Activated naive CD8-positive, alpha-beta T cell (primary cell): ENCODE data around the gene TM9SF2.
"Not testable (repeated sequence)": the region's sequence is repeated elsewhere in the genome, so short reads cannot be mapped to it uniquely, and the experiment has no call there.

ENCODE experiments used
- H3K27ac Mint-ChIP-seq: one replicate; pipeline ENCODE4 v1.8.0; 2021; ENCODE audit warnings: mixed read lengths
- H3K27me3 Mint-ChIP-seq: one replicate; pipeline ENCODE4 v1.8.0; 2021; ENCODE audit warnings: mixed read lengths
- H3K36me3 Mint-ChIP-seq: one replicate; pipeline ENCODE4 v1.8.0; 2021; ENCODE audit warnings: mixed read lengths
- H3K4me1 Mint-ChIP-seq: one replicate; pipeline ENCODE4 v1.8.0; 2021; ENCODE audit warnings: low read depth, mixed read lengths
- H3K4me3 Mint-ChIP-seq: one replicate; pipeline ENCODE4 v1.8.0; 2021; ENCODE audit warnings: mild to moderate bottlenecking, mixed read lengths
- H3K9me3 Mint-ChIP-seq: one replicate; pipeline ENCODE4 v1.8.0; 2021; ENCODE audit warnings: low read depth, mixed read lengths

Gene TM9SF2

DNA sequence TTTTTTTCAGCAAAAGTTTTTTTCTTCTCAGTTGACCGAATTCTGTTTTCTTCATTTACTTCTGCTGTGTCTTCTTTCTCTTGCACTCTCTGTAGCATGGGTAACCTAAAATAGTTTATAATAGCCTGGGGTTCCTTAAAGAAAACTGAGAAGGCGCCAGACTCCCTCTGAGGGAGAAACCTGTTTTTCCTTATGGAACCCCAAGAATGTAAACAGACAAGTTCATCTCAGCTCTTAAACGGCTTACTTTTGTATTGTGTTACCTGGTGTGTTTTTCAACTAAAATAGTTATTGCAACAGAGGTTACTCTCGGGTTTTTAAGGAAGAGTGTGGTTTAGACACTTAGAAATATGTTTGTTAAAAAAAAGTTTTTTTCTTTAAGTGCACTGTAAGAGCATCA lies 23.8 kb upstream of the TM9SF2 start:
- Mint-ChIP-seq H3K4me1 (no peaks in the 10 kb centered on the region), H3K36me3 (no peaks in the 10 kb centered on the region)

DNA sequence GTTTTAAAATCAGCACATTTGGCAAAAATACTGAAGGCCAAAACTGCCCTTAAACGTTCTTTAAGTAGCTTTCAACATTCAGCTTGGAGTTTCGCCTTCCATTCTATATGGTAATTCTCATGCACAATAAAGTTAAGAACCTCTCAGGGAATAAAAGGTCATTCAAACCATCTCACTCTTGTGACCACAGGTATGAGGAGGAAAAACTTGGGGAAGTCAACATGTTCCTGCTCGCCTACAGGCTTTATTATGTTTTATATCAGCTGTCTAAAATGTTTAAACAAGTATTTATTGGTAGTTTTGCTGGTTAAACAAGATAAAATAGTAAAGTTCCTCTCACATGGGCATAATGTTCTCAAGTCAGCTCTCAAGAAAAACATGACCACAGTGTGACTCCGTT lies 19.9 kb upstream of the TM9SF2 start:
- no peak overlapping the region for H3K27ac Mint-ChIP-seq
- no peaks in the 10 kb centered on the region for H3K9me3 Mint-ChIP-seq
- no peaks in the 10 kb centered on the region for H3K27me3 Mint-ChIP-seq
- H3K4me3 Mint-ChIP-seq = no peak overlapping the region
- peaks cover 8% of the 10 kb centered on the region for H3K4me1 Mint-ChIP-seq
- no peaks in the 10 kb centered on the region for H3K36me3 Mint-ChIP-seq

More for the DNA sequence above, 23.8 kb upstream of the TM9SF2 start:
- H3K9me3 Mint-ChIP-seq = no peaks in the 10 kb centered on the region
- no peak overlapping the region for H3K4me3 Mint-ChIP-seq
- H3K27me3 Mint-ChIP-seq = no peaks in the 10 kb centered on the region
- no peak overlapping the region for H3K27ac Mint-ChIP-seq

DNA sequence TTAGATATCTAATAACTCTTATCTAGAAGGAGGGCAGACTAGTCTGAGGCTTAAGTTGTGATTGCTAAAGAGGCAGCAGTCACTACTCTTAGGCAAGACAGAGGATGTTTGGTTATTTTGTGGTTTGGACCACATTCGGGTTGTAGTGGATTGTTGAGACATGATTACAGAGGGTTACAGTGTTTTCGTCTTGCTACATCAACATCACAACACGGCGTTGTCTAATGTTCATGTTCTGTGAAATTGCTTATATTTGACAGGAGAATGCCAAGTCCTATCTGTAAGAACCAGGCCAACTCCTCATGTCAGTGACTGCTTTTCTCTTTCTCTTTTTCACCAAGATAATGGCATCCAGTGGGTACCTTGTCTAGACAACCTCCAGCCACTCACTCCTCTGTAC lies 16.8 kb upstream of the TM9SF2 start:
- H3K9me3 Mint-ChIP-seq = no peaks in the 10 kb centered on the region
- H3K36me3 Mint-ChIP-seq = peaks cover 3% of the 10 kb centered on the region
- H3K27me3 Mint-ChIP-seq = no peaks in the 10 kb centered on the region
- H3K27ac Mint-ChIP-seq = no peak overlapping the region
- peaks cover 8% of the 10 kb centered on the region for H3K4me1 Mint-ChIP-seq
- H3K4me3 Mint-ChIP-seq = no peak overlapping the region

DNA sequence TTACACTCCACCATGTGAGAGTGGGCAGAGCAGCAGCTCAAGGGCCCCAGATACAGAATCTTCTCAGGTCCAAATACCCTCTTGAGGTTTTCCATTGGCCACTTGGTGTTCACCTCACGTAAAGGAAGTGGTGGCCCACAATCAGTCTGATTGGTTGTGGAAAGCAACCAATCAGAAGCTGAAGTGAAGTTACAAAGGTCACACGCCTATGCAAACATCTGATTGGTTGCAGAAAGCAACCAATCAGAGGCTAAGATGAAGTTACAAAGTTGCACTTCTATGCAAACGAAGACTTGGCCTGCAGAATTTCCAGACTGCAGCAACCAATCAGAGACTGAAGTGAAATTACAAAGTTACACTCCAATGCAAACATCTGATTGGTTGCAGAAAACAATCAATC lies 14.3 kb upstream of the TM9SF2 start:
- peaks cover 3% of the 10 kb centered on the region for H3K36me3 Mint-ChIP-seq
- no peaks in the 10 kb centered on the region for H3K27me3 Mint-ChIP-seq

GRCh38 chr13:99489028-99489427 lies 12.2 kb upstream of the TM9SF2 start:
- H3K4me3 Mint-ChIP-seq = no peak overlapping the region
- H3K4me1 Mint-ChIP-seq = peaks cover 8% of the 10 kb centered on the region
- no peaks in the 10 kb centered on the region for H3K27me3 Mint-ChIP-seq
- H3K36me3 Mint-ChIP-seq = peaks cover 11% of the 10 kb centered on the region
- no peak overlapping the region for H3K27ac Mint-ChIP-seq
- H3K9me3 Mint-ChIP-seq = no peaks in the 10 kb centered on the region

More for the DNA sequence above, 14.3 kb upstream of the TM9SF2 start:
- Mint-ChIP-seq H3K9me3 (no peaks in the 10 kb centered on the region), H3K4me3 (no peak overlapping the region), H3K4me1 (peaks cover 8% of the 10 kb centered on the region), H3K27ac (no peak overlapping the region)

- not testable (repeated sequence) for H3K27ac Mint-ChIP-seq, H3K9me3 Mint-ChIP-seq, H3K4me3 Mint-ChIP-seq, H3K27me3 Mint-ChIP-seq
- H3K36me3 Mint-ChIP-seq = peaks cover 11% of the 10 kb centered on the region
- peaks cover 24% of the 10 kb centered on the region for H3K4me1 Mint-ChIP-seq
These were observed 9.5 kb upstream of the TM9SF2 start for GRCh38 chr13:99491750-99492149.

- Mint-ChIP-seq H3K27ac (peak overlapping the region; percentile 92), H3K4me3 (peak overlapping the region; percentile 91), H3K4me1 (peaks cover 51% of the 10 kb centered on the region), H3K36me3 (peaks cover 8% of the 10 kb centered on the region), H3K27me3 (no peaks in the 10 kb centered on the region), H3K9me3 (no peaks in the 10 kb centered on the region)
These were observed 5.6 kb upstream of the TM9SF2 start for GRCh38 chr13:99495466-99496183.

DNA sequence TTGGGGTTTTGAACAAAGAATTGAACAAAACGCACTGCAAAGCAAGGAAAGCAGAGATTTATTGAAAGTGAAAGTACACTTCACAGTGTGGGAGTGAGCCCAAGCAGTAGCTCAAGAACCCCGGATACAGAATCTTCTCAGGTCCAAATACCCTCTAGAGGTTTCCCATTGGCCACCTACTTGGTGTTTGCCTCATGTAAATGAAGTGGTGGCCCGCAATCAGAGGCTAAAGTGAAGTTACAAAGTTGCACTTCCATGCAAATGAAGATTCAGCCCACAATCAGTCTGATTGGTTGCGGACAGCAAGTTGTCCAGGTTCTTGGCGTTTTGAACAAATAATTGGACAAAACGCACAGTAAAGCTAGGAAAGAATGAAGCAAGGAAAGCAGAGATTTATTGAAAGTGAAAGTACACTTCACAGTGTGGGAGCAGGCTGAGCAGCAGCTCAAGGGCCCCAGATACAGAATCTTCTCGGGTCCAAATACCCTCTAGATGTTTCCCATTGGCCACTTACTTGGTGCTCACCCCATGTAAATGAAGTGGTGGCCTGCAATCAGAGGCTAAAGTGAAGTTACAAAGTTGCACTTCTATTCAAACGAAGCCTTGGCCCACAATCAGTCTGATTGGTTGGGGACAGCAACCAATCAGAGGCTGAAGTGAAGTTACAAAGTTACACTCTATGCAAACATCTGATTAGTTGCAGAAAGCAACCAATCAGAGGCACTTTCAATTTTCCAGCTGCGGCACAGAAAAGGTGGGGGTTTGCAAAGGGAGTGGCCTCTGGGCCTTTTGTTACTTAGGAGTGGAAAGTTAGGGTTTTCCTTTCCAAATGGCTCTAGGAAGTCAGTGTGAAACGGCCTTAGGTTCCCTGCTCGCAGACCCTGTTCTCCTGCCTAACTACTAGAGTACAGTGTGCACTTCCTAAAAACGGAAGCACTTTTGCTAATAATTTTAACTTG lies 4.8 kb upstream of the TM9SF2 start:
- peak overlapping the region; percentile 91 for H3K4me3 Mint-ChIP-seq
- H3K36me3 Mint-ChIP-seq = peaks cover 8% of the 10 kb centered on the region
- no peaks in the 10 kb centered on the region for H3K9me3 Mint-ChIP-seq
- H3K27me3 Mint-ChIP-seq = no peaks in the 10 kb centered on the region
- H3K27ac Mint-ChIP-seq = peak overlapping the region; percentile 92
- H3K4me1 Mint-ChIP-seq = peaks cover 57% of the 10 kb centered on the region

GRCh38 chr13:99498171-99499161 lies 2.8 kb upstream of the TM9SF2 start:
- Mint-ChIP-seq H3K27ac (peak overlapping the region; percentile 94), H3K4me3 (peak overlapping the region; percentile 85), H3K4me1 (peaks cover 73% of the 10 kb centered on the region), H3K36me3 (no peaks in the 10 kb centered on the region), H3K9me3 (no peaks in the 10 kb centered on the region), H3K27me3 (no peaks in the 10 kb centered on the region)

DNA sequence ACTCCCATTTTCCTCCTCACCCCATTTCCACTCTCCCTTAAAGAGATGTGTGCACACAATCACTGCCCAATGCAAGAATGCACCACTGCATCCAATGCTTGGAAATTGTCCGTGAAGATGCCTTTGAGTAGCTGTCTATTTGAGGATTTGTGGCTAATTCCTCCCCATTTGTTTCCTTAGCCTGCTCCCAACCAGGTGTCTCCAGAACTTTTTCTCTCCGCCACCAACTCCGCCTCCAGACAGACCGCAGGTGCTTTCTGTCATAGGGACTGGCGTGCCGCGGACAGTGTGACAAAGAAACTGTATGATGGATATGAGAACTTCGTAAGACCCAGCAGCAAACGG lies 461 bp upstream of the TM9SF2 start:
- peak overlapping the region; percentile 93 for H3K27ac Mint-ChIP-seq
- peak overlapping the region; percentile 95 for H3K4me3 Mint-ChIP-seq
- H3K4me1 Mint-ChIP-seq = peaks cover 79% of the 10 kb centered on the region
- H3K27me3 Mint-ChIP-seq = no peaks in the 10 kb centered on the region
- H3K36me3 Mint-ChIP-seq = no peaks in the 10 kb centered on the region
- no peaks in the 10 kb centered on the region for H3K9me3 Mint-ChIP-seq

DNA sequence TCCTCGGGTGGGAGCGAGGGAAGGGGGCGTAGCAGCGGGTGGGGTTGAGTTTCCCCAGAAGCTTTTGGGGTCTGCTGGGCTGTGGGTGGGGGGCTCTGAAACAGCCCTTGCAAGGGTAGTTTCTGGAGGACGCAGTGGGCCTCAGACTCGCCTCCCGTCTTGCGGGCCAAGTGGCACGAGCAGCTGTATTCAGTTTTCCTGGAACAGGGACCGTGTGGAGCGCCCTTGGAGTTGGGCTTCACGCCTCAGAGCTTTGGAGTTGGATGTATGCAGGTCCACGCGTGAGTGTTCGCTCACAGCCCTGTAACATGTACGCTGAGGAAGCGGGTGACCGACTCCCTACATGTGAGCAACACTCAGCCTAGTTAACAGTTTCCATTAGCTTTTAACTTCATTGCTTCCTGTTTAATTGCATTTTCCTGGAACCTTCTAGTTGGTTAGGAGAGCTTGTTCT lies 603 bp downstream of the TM9SF2 start:
- Mint-ChIP-seq H3K36me3 (no peaks in the 10 kb centered on the region), H3K4me1 (peaks cover 79% of the 10 kb centered on the region), H3K4me3 (peak overlapping the region; percentile 95), H3K27me3 (no peaks in the 10 kb centered on the region), H3K27ac (peak overlapping the region; percentile 93), H3K9me3 (no peaks in the 10 kb centered on the region)

DNA sequence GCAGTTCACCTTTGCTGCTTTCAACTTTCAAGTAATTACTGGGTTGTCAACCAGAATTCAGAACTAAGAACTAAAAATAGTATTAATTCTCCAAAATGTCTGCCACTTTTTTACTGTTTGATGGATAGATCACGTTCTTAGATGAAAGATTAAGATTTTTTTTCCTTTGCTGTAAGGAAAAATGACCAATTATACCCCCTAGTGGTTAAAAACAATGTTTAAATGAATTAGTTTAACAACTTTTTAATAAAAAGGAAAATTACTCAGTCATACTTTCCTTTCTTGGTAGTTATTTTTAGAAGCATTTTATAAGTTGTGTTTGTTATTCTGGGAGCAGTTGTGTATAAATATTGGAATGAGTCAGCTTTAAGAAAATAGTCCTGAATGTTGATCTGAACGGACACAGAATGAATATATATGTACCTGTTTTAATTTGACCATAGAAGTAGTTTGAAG lies 4.6 kb downstream of the TM9SF2 start:
- peaks cover 74% of the 10 kb centered on the region for H3K4me1 Mint-ChIP-seq
- H3K27me3 Mint-ChIP-seq = no peaks in the 10 kb centered on the region
- peaks cover 20% of the 10 kb centered on the region for H3K36me3 Mint-ChIP-seq
- peak overlapping the region; percentile 7 for H3K27ac Mint-ChIP-seq
- no peaks in the 10 kb centered on the region for H3K9me3 Mint-ChIP-seq
- H3K4me3 Mint-ChIP-seq = peak overlapping the region; percentile 46

DNA sequence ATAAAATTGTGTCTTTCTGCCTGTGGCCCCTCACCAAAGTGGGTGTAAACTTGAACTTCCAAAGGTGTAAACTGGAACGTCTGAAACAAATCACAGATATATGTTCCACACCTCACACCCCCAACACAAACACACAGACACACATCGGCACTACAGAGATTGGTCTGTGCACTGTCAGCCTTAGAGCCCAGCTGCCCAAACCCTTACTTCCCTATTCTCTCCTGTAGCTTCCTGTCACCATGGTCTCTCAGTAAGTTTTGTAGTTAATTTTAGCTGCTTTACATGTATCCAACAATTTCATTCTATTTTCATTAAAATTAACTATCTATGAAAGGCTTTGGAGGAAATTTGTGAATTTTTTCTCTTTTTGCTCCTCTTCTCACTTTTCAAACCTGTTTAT lies 5.4 kb downstream of the TM9SF2 start:
- Mint-ChIP-seq H3K4me3 (peak overlapping the region; percentile 17), H3K36me3 (peaks cover 20% of the 10 kb centered on the region), H3K27me3 (no peaks in the 10 kb centered on the region), H3K4me1 (peaks cover 78% of the 10 kb centered on the region), H3K27ac (peak overlapping the region; percentile 61), H3K9me3 (no peaks in the 10 kb centered on the region)

DNA sequence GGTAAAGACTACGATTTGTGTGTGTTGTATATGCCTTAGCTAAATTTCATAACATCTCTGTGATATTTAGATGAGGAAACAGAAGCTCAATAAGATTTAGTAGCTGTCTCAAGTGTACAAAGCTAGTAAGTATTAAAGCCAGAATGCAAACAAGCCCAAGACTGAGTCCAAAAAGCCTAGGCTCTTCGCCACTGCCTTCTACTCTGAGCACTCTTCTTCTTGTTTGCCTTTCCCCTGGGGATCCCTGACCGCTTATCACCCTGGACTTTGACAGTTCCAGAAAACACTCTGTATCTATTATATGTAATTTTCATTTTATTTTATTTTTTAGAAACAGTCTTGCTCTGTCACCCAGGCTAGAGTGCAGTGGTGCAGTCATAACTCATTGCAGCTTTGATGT lies 5.8 kb downstream of the TM9SF2 start:
- H3K4me1 Mint-ChIP-seq = peaks cover 78% of the 10 kb centered on the region
- H3K4me3 Mint-ChIP-seq = no peak overlapping the region
- H3K9me3 Mint-ChIP-seq = no peaks in the 10 kb centered on the region
- H3K27me3 Mint-ChIP-seq = no peaks in the 10 kb centered on the region
- H3K36me3 Mint-ChIP-seq = peaks cover 20% of the 10 kb centered on the region
- peak overlapping the region; percentile 61 for H3K27ac Mint-ChIP-seq
